Measurements from ENCODE around the gene TMEM92.

TMEM92 gene

DNA sequence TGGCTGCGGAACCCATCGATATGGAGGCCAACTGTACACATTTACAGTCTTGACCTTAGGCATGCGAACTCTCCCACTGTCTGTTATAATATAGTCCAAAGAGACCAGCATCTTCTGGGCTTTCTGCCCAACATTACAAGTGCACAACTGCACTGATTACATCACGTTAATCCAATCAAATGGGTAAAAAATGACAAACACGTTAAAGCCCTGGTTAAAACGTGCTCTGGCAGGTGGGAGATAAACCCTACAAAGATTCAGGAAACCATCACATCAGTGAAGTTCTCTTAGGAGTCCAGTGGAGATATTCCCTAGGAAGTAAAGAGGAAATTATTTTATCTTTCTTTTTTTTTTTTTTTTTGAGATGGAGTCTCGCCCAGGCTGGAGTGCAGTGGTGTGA is 48.0 kb downstream of the TMEM92 start:
- Histone ChIP-seq H3K36me3 (no peaks in the 10 kb centered on the region), H4K20me1 (no peaks in the 10 kb centered on the region), H3K4me2 (no peak overlapping the region), H3K4me3 (no peak overlapping the region), H3K9me3 (replicated peaks in 1 of 11) (no peaks in the 10 kb centered on the region), H3K27ac (no peak overlapping the region), H3K4me1 (peaks cover 0 to 24% (median 14%) of the 10 kb centered on the region in 10 experiments; a peak in 15 of 20 replicates), H3K9ac (no peak overlapping the region), H3K27me3 (no peaks in the 10 kb centered on the region)
- TF ChIP-seq Cebpa-rat (IDR thresholded peaks at IDR 0.05), result no peak

DNA sequence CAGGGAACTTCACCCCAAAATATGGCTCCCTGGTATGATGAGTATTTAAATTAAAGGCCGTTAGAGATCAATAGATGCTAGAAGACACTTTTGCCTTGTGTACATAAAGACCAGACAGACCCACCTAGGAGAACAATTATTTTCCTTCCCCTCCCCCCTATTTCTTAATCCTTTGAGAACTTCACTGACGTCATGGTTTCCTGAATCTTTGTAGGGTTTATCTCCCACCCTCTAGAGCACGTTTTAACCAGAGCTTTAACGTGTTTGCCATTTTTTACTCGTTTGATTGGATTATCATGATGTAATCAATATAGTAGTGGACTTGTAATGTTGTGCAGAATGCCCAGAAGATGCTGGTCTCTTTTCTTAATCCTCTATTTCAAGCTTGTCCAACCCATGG is 48.8 kb downstream of the TMEM92 start:
- H3K27me3 ChIP-seq, result peaks cover 0 to 2% (median 0%) of the 10 kb centered on the region in 11 experiments; a peak in 1 of 22 replicates
- no peak overlapping the region for H3K9ac ChIP-seq
- H3K36me3 ChIP-seq, result no peaks in the 10 kb centered on the region
- H3K4me2 ChIP-seq, result peak overlapping the region in 5 of 11 experiments; percentile 3 to 15 (median 13); a peak in 4 of 22 replicates
- no peak overlapping the region for H3K27ac ChIP-seq
- no peaks in the 10 kb centered on the region for H3K9me3 ChIP-seq (replicated peaks in 1 of 11)
- no peaks in the 10 kb centered on the region for H4K20me1 ChIP-seq
- peaks cover 2 to 32% (median 22%) of the 10 kb centered on the region in 10 experiments for H3K4me1 ChIP-seq
- no peak overlapping the region for H3K4me3 ChIP-seq
- no peak for TF ChIP-seq Cebpa-rat (IDR thresholded peaks at IDR 0.05)

DNA sequence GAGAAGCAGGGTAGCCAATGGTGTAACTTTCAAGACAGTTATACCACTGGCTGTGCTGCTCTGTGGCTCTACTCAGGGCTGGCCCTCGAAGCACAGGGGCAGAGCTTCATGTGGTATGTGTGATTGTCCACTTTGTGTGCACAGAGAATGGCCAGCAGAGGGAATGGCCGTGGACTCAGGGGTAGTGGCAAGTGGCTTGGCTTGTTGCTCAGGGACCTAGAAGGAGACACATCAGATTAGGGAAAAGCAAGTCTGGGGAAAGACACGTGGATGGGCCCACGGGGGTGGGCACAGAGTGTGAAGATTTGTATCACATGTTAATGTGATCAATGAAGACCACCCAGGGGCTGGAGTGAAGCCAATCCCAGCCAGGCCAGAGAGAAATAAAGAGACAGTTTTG is 51.6 kb downstream of the TMEM92 start:
- Histone ChIP-seq H3K4me2 (peak overlapping the region in 2 of 11 experiments; percentile 78 to 81; a peak in 2 of 22 replicates), H4K20me1 (no peaks in the 10 kb centered on the region), H3K4me1 (peaks cover 25 to 49% (median 45%) of the 10 kb centered on the region in 10 experiments)

DNA sequence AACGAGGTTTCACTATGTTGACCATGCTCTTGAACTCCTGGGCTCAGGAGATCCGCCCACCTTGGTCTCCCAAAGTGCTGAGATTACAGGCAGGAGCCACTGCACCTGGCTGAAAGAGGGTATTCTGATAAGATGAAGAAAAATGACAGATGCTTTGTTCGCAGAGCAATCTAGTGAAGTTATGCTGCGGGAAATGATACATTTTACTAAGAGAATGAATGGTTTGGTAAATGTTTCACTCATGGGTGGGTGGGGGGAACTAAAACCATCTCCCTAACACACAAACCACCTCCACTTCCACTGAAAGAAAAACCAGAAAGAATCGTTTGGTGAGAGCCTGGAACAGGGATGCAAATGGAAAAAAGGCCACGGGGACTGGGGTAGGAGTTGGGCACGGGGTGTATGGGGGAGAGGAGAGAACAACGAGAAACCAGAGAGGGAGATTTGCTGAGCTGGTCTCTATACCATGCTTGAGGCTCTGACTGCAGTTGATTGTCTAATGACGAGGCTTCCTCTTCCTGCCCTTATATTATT is 52.6 kb downstream of the TMEM92 start:
- Histone ChIP-seq H3K36me3 (no peaks in the 10 kb centered on the region), H3K4me2 (peak overlapping the region in 9 of 11 experiments; percentile 7 to 81 (median 75); a peak in 16 of 22 replicates), H3K9ac (no peak overlapping the region), H4K20me1 (no peaks in the 10 kb centered on the region), H3K4me3 (no peak overlapping the region), H3K9me3 (replicated peaks in 1 of 11) (no peaks in the 10 kb centered on the region), H3K4me1 (peaks cover 25 to 51% (median 48%) of the 10 kb centered on the region in 10 experiments), H3K27me3 (peaks cover 0 to 4% (median 0%) of the 10 kb centered on the region in 11 experiments; a peak in 1 of 22 replicates), H3K27ac (peak overlapping the region in 2 of 11 experiments; percentile 58 to 67; a peak in 2 of 22 replicates)
- TF ChIP-seq Cebpa-rat (IDR thresholded peaks at IDR 0.05), result no peak

More for the DNA sequence above, 51.6 kb downstream of the TMEM92 start:
- TF ChIP-seq Cebpa-rat (IDR thresholded peaks at IDR 0.05), result no peak
- no peaks in the 10 kb centered on the region for H3K36me3 ChIP-seq
- no peak overlapping the region for H3K27ac ChIP-seq
- no peak overlapping the region for H3K4me3 ChIP-seq
- peaks cover 0 to 4% (median 0%) of the 10 kb centered on the region in 11 experiments; a peak in 1 of 22 replicates for H3K27me3 ChIP-seq
- no peak overlapping the region for H3K9ac ChIP-seq
- H3K9me3 ChIP-seq (replicated peaks in 1 of 11), result no peaks in the 10 kb centered on the region

DNA sequence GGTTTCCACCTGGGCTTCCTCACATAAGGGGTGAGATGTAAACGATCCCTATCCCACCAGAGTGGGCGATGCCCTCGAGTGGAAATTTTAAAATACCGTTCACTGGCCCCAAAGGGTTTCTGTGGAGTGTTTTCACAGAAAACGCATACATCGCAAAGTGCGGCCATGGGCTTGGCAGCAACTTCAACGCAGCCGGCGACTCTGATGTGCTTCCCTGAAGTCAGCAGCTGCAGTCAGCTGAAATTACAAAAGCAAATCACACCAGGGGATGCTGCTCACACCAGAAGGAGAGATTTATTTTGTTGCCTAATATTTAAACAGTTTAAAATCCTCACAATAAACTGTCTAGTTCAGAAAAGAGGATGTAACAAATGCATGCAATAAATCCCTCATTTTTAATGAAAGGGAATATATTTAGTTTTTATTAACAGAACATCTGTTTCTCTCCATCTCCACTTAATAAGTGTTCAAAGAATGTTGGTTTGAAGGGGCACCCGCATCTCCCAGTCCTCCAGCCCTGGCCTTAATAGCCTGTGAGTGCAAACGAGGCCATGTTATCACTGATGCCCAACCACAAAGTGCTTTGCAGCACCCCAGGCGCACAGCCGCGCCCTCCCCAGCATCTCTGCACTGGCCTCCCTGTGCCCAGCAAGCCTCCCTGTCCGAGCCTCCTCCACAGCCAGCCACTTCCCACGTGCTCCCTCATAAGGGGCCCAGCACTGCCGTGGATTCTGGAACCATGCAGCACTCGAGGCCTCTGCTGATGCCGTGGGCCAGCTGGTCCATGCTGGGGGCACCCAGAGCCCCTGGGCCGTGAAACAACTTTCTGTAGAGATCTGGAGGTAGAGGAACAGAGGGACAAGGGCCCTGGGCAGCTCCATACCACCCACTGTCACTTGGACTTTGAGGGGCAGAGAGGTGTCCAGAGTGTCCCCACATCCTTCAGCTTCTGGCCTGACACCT is 54.4 kb downstream of the TMEM92 start:
- peak overlapping the region in 2 of 10 experiments; percentile 6 to 33; a peak in 2 of 20 replicates for H3K4me3 ChIP-seq
- peak overlapping the region; percentile 3 to 68 (median 50); a peak in 15 of 22 replicates for H3K9ac ChIP-seq
- peak overlapping the region; percentile 71 to 81 (median 77) for H3K4me2 ChIP-seq
- H3K9me3 ChIP-seq (replicated peaks in 1 of 11), result no peaks in the 10 kb centered on the region
- H3K4me1 ChIP-seq, result peaks cover 36 to 66% (median 59%) of the 10 kb centered on the region in 10 experiments
- peaks cover 0 to 4% (median 0%) of the 10 kb centered on the region in 11 experiments; a peak in 1 of 22 replicates for H3K27me3 ChIP-seq
- H3K36me3 ChIP-seq, result no peaks in the 10 kb centered on the region
- H3K27ac ChIP-seq, result peak overlapping the region in 5 of 11 experiments; percentile 24 to 67 (median 58); a peak in 8 of 22 replicates
- no peak for TF ChIP-seq Cebpa-rat (IDR thresholded peaks at IDR 0.05)
- H4K20me1 ChIP-seq, result no peaks in the 10 kb centered on the region

DNA sequence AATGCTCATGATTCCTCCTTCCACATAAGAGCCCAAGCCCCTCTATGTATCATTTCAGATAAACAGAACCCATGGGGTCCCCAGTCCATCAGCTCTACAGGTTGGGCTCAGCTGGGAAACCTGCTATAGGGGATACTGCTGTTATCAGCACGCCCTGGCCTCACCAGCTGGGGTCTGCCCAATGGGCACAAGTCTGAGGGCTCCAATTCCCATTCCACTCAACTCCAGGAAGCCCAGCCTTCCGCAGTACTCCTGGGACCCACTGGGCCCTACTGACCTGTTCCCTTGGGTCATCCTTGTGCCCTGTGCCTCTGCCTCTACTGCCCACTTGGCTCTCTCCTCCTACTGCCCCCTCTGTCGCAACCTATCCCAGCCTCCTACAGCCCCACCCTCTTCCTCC is 55.5 kb downstream of the TMEM92 start:
- peaks cover 0 to 4% (median 0%) of the 10 kb centered on the region in 11 experiments; a peak in 1 of 22 replicates for H3K27me3 ChIP-seq
- no peaks in the 10 kb centered on the region for H4K20me1 ChIP-seq
- no peak overlapping the region for H3K9ac ChIP-seq
- peaks cover 43 to 75% (median 66%) of the 10 kb centered on the region in 10 experiments for H3K4me1 ChIP-seq
- peak overlapping the region in 1 of 11 experiments; percentile 19; a peak in 1 of 22 replicates for H3K27ac ChIP-seq
- no peaks in the 10 kb centered on the region for H3K36me3 ChIP-seq
- no peaks in the 10 kb centered on the region for H3K9me3 ChIP-seq (replicated peaks in 1 of 11)
- TF ChIP-seq Cebpa-rat (IDR thresholded peaks at IDR 0.05), result no peak
- H3K4me3 ChIP-seq, result no peak overlapping the region
- H3K4me2 ChIP-seq, result peak overlapping the region in 6 of 11 experiments; percentile 8 to 81 (median 54); a peak in 9 of 22 replicates

DNA sequence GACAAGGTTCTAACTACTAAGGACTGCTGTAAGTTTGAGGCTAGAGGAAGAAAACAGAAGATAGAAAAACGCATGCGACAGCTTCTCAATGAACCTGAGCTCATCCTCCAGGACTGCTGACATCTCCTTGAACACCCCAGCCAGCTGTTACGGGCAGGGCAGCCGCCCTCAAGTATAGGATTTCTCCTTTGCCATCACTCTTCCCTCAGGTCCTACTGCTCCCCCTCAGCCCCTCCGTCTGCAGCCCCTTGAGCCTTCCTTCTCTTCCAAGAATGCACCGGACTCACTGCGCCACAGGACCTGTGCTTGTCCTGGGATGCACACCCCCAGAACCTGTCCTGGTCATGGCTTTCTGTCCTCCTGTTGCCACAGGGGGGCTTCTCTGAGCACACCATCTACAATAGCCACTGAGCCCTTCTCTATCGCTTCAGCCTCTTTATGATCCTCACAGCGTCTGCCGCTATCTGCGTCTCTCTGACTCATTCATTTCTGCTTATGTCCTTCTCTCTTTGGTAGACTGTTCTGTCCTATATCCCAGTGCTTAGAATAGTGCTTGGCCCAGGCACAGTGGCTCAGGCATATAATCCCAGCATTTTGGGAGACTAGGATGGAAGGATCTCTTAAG is 56.0 kb downstream of the TMEM92 start:
- H3K4me3 ChIP-seq, result no peak overlapping the region
- H4K20me1 ChIP-seq, result no peaks in the 10 kb centered on the region
- H3K27me3 ChIP-seq, result peaks cover 0 to 4% (median 0%) of the 10 kb centered on the region in 11 experiments; a peak in 1 of 22 replicates
- H3K36me3 ChIP-seq, result no peaks in the 10 kb centered on the region
- no peak overlapping the region for H3K9ac ChIP-seq
- peak overlapping the region in 1 of 11 experiments; percentile 19; a peak in 1 of 22 replicates for H3K27ac ChIP-seq
- peaks cover 43 to 75% (median 67%) of the 10 kb centered on the region in 10 experiments for H3K4me1 ChIP-seq
- no peak for TF ChIP-seq Cebpa-rat (IDR thresholded peaks at IDR 0.05)
- H3K9me3 ChIP-seq (replicated peaks in 1 of 11), result no peaks in the 10 kb centered on the region
- H3K4me2 ChIP-seq, result peak overlapping the region in 7 of 11 experiments; percentile 8 to 81 (median 37); a peak in 11 of 22 replicates
